Astrocyte of the spinal cord (primary cell): ENCODE results near the gene SPTLC3.

Experiments
- DNase-seq: peaks from one replicate; pipeline ENCODE4 v3.0.0; 2011; ENCODE audit warnings: low read depth, low spot score
- H3K4me3 ChIP-seq: 2 replicates; pipeline ENCODE4 v1.5.1; 2011; ENCODE audit warnings: low read depth, mild to moderate bottlenecking, low read length, moderate library complexity
- CTCF ChIP-seq: IDR thresholded peaks from 2 replicates; pipeline ENCODE4 v1.5.1; 2012; ENCODE audit warnings: low read depth, mild to moderate bottlenecking, low read length, inconsistent platforms
- in situ Hi-C: cut with HindIII; loops from 2 replicates; pipeline ENCODE4 v1.10.0; 2017; ENCODE audit warnings: low sequenced_read_pairs

The SPTLC3 gene

GRCh38 chr20:13008761-13009681, at the start of gene SPTLC3:
TSS of gene SPTLC3 (plus strand) at chr20:13008972. CDS start at chr20:13009268, 296 bp downstream.
- peak within 1 kb of the TSS; percentile 54 for H3K4me3 ChIP-seq
- in situ Hi-C loops: no loop called here
- peak; percentile 12 for TF ChIP-seq CTCF
- peak; percentile 66 for DNase-seq

- no peak for DNase-seq
- TF ChIP-seq CTCF: no peak
- in situ Hi-C loops: no loop called here
- no peak overlapping the region for H3K4me3 ChIP-seq
Observed at GRCh38 chr20:12961725-12962124, 47.0 kb upstream of the SPTLC3 start.

GRCh38 chr20:12962895-12963294, 45.9 kb upstream of the SPTLC3 start:
- H3K4me3 ChIP-seq: no peak overlapping the region
- in situ Hi-C loops: no loop called here
- DNase-seq: no peak
- no peak for TF ChIP-seq CTCF

GRCh38 chr20:12963416-12963815, 45.4 kb upstream of the SPTLC3 start:
- DNase-seq: no peak
- in situ Hi-C loops: no loop called here
- no peak overlapping the region for H3K4me3 ChIP-seq
- TF ChIP-seq CTCF: no peak

GRCh38 chr20:12965212-12965869, 43.4 kb upstream of the SPTLC3 start:
- in situ Hi-C loops: no loop called here
- H3K4me3 ChIP-seq: no peak overlapping the region
- no peak for TF ChIP-seq CTCF
- no peak for DNase-seq

GRCh38 chr20:12965870-12966251, 42.9 kb upstream of the SPTLC3 start:
- in situ Hi-C loops: no loop called here
- TF ChIP-seq CTCF: no peak
- no peak overlapping the region for H3K4me3 ChIP-seq
- DNase-seq: no peak
